ENCODE data around the gene KIF3C. TPM values are rescaled to one million over a fixed set of nuclear protein-coding genes. Genes with fewer than 3 reads are reported as not detected.

KIF3C gene
- total RNA-seq, 1 experiment from 2014 or later = 9.2 TPM

DNA sequence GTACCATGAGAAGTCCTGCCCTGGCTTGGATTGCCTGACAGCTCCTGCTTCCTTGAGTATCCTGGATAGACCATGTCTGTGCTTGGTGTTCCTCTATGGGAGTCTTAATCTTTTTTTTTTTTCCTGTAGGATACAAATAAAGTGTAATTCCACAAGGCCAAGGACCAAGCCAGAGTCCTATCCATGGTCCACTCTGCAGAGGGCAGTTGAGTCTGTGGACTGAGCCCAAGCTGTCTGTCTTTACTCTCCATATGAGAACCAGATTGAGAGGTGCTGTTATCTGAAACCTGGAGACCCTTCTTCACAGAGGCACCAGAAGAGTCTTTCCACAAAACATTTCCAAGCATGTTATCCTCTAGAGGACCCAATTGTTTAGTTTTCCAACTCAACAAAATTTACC lies 1.4 kb upstream of the KIF3C start:
- BruUV-seq (replicated peaks) = no TSS peak
- TF ChIP-seq, protein P1, sequence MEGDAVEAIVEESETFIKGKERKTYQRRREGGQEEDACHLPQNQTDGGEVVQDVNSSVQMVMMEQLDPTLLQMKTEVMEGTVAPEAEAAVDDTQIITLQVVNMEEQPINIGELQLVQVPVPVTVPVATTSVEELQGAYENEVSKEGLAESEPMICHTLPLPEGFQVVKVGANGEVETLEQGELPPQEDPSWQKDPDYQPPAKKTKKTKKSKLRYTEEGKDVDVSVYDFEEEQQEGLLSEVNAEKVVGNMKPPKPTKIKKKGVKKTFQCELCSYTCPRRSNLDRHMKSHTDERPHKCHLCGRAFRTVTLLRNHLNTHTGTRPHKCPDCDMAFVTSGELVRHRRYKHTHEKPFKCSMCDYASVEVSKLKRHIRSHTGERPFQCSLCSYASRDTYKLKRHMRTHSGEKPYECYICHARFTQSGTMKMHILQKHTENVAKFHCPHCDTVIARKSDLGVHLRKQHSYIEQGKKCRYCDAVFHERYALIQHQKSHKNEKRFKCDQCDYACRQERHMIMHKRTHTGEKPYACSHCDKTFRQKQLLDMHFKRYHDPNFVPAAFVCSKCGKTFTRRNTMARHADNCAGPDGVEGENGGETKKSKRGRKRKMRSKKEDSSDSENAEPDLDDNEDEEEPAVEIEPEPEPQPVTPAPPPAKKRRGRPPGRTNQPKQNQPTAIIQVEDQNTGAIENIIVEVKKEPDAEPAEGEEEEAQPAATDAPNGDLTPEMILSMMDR (IDR thresholded peaks at IDR 0.05; ENCODE audit: insufficient read depth in 1 of 2, low read depth in 1 of 2, low read length in 1 of 2, severe bottlenecking in 1 of 2, unreplicated experiment in 1 of 2) = no peak
- no peak for DNase-seq
- Mint-ChIP-seq H3K9me3 (ENCODE audit: unreplicated experiment) (no peaks in the 10 kb centered on the region), H3K4me1 (ENCODE audit: low read depth, unreplicated experiment) (peaks cover 8% of the 10 kb centered on the region), H3K27me3 (ENCODE audit: insufficient read depth, unreplicated experiment) (no peaks in the 10 kb centered on the region), H3K4me3 (ENCODE audit: unreplicated experiment) (peak overlapping the region; percentile 68), H3K36me3 (ENCODE audit: insufficient read depth, unreplicated experiment) (no peaks in the 10 kb centered on the region), H3K27ac (ENCODE audit: unreplicated experiment) (no peak overlapping the region)
- Histone ChIP-seq H3K36me3 (ENCODE audit: control insufficient read depth, insufficient read depth, low read length) (no peaks in the 10 kb centered on the region), H3K4me1 (peaks cover 9% of the 10 kb centered on the region), H3K4me3 (ENCODE audit: low read depth, low read length) (no peak overlapping the region), H3K27me3 (replicated peaks; ENCODE audit: control insufficient read depth, insufficient read depth, low read length) (no peaks in the 10 kb centered on the region), H3K9me3 (no peaks in the 10 kb centered on the region)
- intact Hi-C loops (cut with micrococcal nuclease; ENCODE audit: unreplicated experiment) = no loop called here
- CTCF ChIA-PET = interaction anchor here (0.5 to 1.3 kb wide), 2 partner anchors 33 to 756 kb away, joined by 3 read pairs; no protein-coding TSS in a partner anchor
- POLR2A ChIA-PET = no interaction called here

DNA sequence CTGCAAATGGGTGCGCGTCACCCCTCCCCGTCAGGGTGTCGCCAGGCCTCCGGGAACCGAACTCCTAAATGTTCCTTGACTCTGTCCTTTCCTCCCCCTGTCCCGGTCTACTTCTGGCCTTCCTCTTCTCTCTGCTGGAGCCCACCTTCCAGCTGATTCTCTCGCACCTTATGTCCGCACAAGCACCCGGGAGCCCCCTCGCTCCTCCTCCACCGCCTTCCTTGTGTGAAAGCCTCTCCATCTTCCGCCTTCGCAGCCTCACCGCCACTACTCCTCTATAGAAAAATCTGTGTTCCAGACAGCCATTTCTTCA lies 627 bp upstream of the KIF3C start:
- DNase-seq = no peak
- Mint-ChIP-seq H3K36me3 (ENCODE audit: insufficient read depth, unreplicated experiment) (no peaks in the 10 kb centered on the region), H3K9me3 (ENCODE audit: unreplicated experiment) (no peaks in the 10 kb centered on the region), H3K27me3 (ENCODE audit: insufficient read depth, unreplicated experiment) (no peaks in the 10 kb centered on the region), H3K27ac (ENCODE audit: unreplicated experiment) (peak overlapping the region; percentile 2), H3K4me1 (ENCODE audit: low read depth, unreplicated experiment) (peaks cover 13% of the 10 kb centered on the region), H3K4me3 (ENCODE audit: unreplicated experiment) (peak overlapping the region; percentile 68)
- POLR2A ChIA-PET = interaction anchor here (0.6 kb wide), 1 partner anchor 75 kb away, joined by 3 read pairs; no protein-coding TSS in a partner anchor
- Histone ChIP-seq H3K36me3 (ENCODE audit: control insufficient read depth, insufficient read depth, low read length) (no peaks in the 10 kb centered on the region), H3K27me3 (replicated peaks; ENCODE audit: control insufficient read depth, insufficient read depth, low read length) (no peaks in the 10 kb centered on the region), H3K4me1 (peaks cover 17% of the 10 kb centered on the region), H3K4me3 (ENCODE audit: low read depth, low read length) (peak overlapping the region; percentile 81), H3K9me3 (no peaks in the 10 kb centered on the region)
- TF ChIP-seq, protein P1 (IDR thresholded peaks at IDR 0.05; ENCODE audit: insufficient read depth in 1 of 2, low read depth in 1 of 2, low read length in 1 of 2, severe bottlenecking in 1 of 2, unreplicated experiment in 1 of 2) = no peak
- no TSS peak for BruUV-seq (replicated peaks)
- intact Hi-C loops (cut with micrococcal nuclease; ENCODE audit: unreplicated experiment) = no loop called here
- CTCF ChIA-PET = interaction anchor here (0.9 kb wide), 1 partner anchor 8 kb away, joined by 8 read pairs; no protein-coding TSS in a partner anchor

DNA sequence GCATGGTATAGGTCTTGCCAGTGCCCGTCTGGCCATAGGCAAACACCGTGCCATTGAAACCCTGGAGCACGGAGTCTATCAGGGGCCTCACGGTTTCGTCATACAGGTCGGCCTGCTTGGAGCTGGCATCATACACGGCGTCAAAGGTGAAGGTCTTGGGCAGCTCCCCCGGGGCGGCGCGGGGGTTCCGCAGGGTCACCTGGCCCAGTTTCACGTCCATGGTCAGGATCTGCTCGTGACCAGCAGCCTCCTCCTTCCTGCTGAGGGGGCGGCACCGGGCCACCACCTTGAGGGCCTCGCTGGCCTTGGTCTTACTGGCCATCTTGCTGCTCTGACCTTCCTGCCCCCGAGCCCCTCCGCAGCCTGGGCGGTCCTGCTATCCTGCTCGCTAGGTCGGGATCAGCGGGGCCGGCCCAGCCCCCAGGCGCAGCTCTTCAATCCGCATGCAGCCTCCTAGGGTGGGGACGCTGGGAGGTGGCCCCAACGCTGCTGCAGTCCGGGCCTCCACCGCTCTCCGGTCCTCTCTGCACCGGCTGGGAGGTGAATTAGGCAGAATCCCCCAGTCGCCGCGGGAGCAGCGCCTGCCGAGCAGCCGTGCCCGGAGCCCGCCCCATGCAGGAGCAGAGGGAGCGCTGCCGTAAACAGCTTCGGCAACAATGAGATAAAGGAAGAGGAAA lies 563 bp downstream of the KIF3C start:
- TF ChIP-seq, protein P1 (IDR thresholded peaks at IDR 0.05; ENCODE audit: insufficient read depth in 1 of 2, low read depth in 1 of 2, low read length in 1 of 2, severe bottlenecking in 1 of 2, unreplicated experiment in 1 of 2) = no peak
- Histone ChIP-seq H3K9me3 (no peaks in the 10 kb centered on the region), H3K4me3 (ENCODE audit: low read depth, low read length) (peak overlapping the region; percentile 81), H3K27me3 (replicated peaks; ENCODE audit: control insufficient read depth, insufficient read depth, low read length) (no peaks in the 10 kb centered on the region), H3K4me1 (peaks cover 27% of the 10 kb centered on the region), H3K36me3 (ENCODE audit: control insufficient read depth, insufficient read depth, low read length) (no peaks in the 10 kb centered on the region)
- ChIA-PET POLR2A (interaction anchor here (0.6 to 1.0 kb wide), 2 partner anchors 51 to 103 kb away, joined by 4 to 9 read pairs; no protein-coding TSS in a partner anchor), CTCF (interaction anchor here (0.6 to 1.3 kb wide), 5 partner anchors 10 to 130 kb away, joined by 3 to 8 read pairs (median 5); no protein-coding TSS in a partner anchor)
- H3K4me1 Mint-ChIP-seq (ENCODE audit: low read depth, unreplicated experiment) = peaks cover 25% of the 10 kb centered on the region
- no peaks in the 10 kb centered on the region for H3K27me3 Mint-ChIP-seq (ENCODE audit: insufficient read depth, unreplicated experiment)
- H3K36me3 Mint-ChIP-seq (ENCODE audit: insufficient read depth, unreplicated experiment) = no peaks in the 10 kb centered on the region
- intact Hi-C loops (cut with micrococcal nuclease; ENCODE audit: unreplicated experiment) = no loop called here
- H3K4me3 Mint-ChIP-seq (ENCODE audit: unreplicated experiment) = peak overlapping the region; percentile 68
- BruUV-seq (replicated peaks) = TSS peak; percentile 34
- no peak overlapping the region for H3K27ac Mint-ChIP-seq (ENCODE audit: unreplicated experiment)
- DNase-seq = peak in 1 of 2 experiments; percentile 52
- no peaks in the 10 kb centered on the region for H3K9me3 Mint-ChIP-seq (ENCODE audit: unreplicated experiment)
